ENCODE data around the gene CNTNAP4.

CNTNAP4 gene

GRCh38 chr16:76276745-76277438 lies at the start of gene CNTNAP4:
Gene CNTNAP4, plus strand, starts transcription at chr16:76277401. Its CDS starts 262 bp downstream, at chr16:76277663.
- no peak for DNase-seq (ENCODE audit: low read depth)

- DNase-seq (ENCODE audit: low read depth): no peak
Measured at GRCh38 chr16:76228546-76229146, 48.6 kb upstream of the CNTNAP4 start.

DNA sequence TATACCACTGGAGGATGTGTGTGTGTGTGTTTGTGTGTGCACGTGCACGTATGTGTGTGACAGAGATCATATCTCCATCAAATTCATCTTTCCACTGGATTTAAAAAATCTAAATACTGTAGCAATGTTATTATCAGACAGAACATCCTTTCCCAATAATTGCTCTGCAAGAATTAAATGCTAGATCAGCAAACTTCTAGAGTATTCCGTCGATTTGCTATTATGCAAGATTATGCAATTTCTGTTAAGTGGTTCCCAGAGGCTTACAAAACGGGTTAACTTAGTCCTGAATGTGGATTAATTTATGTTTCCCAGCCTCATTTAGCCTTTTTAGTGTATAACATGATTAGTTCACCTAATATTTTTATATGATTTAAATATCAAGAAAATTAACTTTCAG lies 44.5 kb upstream of the CNTNAP4 start:
- DNase-seq (ENCODE audit: low read depth): no peak

DNA sequence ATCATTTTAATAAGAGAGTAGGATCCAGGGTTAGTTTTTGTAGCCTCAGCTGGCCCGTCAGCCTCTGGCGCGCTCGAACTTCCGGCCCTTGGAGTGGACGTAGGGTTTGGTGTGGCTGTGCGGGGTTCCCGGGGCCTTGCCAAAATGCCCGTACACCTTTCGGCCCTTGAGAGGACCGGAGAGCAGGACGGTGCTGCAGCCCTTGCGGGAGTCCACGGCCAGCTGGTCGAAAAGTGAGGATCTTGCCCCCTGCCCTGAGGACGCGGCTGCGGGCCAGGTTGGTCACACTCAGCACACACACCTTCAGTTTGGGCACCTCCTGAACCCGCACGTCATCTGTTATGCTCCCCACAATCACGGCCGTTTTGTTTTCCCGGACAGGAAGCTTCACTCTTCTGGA lies 42.2 kb upstream of the CNTNAP4 start:
- DNase-seq (ENCODE audit: low read depth): no peak

DNA sequence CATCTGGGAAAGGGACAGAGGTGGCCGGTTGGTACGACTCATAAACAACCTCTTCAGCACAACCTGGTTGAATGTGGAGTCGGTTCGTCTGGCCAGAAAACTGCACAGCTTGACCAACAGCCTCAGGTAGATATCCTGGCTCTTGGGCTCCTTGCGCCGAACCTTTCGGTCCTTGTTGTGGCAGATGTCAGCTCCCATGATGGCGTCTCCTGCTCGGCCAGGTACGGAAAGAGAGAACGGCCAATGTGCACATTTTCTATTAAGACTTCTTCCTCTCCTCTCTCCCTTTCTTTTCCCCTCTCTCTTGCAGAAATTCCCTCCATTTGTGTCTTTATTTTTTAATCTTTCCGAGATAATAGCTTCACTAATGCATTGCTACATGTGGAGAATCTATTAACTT lies 41.8 kb upstream of the CNTNAP4 start:
- DNase-seq (ENCODE audit: low read depth): no peak

DNA sequence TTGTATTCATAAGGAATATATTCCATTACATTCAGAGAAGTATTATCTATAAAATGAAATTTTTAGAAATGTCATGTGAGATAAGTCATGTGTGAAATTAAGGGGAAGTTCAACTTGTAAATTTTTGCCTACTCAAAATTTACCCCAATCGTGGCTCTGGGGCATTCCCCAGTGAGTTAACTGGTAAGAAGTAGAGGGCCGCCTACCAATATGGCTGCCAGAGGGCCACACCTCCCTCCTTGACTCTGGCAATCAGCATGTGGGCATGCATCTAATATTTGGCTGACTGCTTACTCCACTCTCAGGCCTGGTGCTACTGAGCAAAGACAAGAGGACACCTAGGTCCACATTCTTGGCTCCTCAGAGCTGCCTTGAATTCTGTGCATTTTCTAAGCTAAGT lies 39.7 kb upstream of the CNTNAP4 start:
- no peak for DNase-seq (ENCODE audit: low read depth)

DNA sequence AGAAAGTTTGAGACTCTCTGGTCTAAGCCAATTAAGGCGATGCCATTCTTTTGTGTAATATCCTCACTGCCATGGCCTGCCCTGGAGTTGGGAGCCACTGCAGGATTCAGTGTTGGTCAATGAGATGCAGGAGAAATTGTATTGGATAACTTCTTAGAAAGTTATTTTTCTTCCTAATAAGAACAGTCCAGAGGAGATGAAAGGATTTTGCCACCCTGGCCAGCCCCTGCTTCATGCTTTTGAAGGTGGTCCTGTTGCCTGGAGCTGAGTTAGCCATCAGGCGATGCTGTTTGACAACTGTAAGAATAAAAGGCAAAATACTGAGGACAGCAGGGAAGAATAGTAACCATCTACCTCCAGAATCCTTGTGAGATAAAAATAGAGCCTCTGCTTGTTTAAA lies 35.4 kb upstream of the CNTNAP4 start:
- DNase-seq (ENCODE audit: low read depth): no peak

- no peak for DNase-seq (ENCODE audit: low read depth)
Measured at GRCh38 chr16:76243620-76244019, 33.6 kb upstream of the CNTNAP4 start.

DNA sequence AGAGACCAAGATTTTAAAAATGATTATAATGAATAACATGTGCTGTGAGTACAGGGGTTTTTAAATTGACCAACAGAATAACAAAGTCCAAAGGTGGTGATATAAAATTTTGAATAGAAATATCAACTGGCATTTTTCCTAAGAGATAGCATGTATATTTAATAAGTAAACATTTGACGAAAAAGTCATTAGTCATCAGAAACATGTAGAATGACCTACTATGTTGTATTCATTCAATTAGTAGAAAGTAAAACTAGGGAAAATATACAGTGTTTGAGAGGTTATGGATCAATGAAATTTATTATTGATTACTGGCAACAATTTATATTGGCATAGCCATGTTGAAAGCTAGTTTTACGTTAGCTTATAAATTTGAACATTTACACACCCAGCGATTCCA lies 30.6 kb upstream of the CNTNAP4 start:
- no peak for DNase-seq (ENCODE audit: low read depth)

- DNase-seq (ENCODE audit: low read depth): no peak
Measured at GRCh38 chr16:76265434-76266045, 11.7 kb upstream of the CNTNAP4 start.

- no peak for DNase-seq (ENCODE audit: low read depth)
Measured at GRCh38 chr16:76268824-76269223, 8.4 kb upstream of the CNTNAP4 start.

DNA sequence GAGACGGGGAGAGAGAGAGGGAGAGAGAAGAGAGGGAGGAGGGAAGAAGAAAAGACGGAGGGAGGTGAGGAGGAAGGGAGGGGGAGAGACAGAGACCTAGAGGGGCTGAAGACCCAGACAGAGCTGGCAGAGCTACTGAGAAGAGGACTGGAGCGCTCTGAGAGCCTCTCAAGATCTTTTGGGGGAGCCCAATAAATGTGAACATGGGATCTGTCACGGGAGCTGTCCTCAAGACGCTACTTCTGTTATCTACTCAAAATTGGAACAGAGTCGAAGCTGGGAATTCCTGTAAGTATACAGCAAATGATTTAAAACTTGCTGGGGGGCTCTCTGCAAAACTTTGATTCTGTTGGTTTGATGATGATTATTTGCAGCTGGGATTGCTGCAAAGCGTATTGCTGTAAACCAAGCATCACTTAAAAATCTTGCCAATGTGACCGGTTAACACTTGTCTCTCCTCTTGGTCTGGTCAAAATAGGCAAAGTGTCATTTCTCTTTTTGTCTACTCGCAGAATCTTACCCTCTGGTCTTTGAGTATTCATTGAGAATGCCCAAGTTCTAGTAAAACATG lies 344 bp downstream of the CNTNAP4 start:
- DNase-seq (ENCODE audit: low read depth): no peak

- no peak for DNase-seq (ENCODE audit: low read depth)
Measured at GRCh38 chr16:76278086-76278485, 885 bp downstream of the CNTNAP4 start.

- DNase-seq (ENCODE audit: low read depth): no peak
Measured at GRCh38 chr16:76278980-76279379, 1.8 kb downstream of the CNTNAP4 start.

- no peak for DNase-seq (ENCODE audit: low read depth)
Measured at GRCh38 chr16:76280421-76281215, 3.4 kb downstream of the CNTNAP4 start.

DNA sequence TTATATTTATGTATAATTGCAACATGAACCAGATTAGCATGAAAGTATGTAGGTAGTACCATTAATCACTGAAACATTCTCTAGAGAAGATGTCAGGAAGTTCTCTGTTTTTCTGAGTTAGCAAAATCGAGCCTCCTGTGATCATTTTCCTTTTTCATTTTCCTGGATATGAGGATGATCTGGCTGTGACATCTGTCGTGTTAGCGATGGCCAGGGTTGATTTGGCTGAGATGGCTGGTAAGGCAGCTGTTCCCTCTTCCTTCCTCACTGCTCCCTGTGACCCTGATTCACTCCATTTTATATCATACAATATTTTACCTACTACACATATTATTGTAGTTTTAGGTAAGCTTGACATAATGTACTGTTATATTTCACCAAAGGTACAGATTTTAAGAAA lies 10.3 kb downstream of the CNTNAP4 start:
- no peak for DNase-seq (ENCODE audit: low read depth)

- DNase-seq (ENCODE audit: low read depth): no peak
Measured at GRCh38 chr16:76292218-76292617, 15.0 kb downstream of the CNTNAP4 start.

GRCh38 chr16:76293980-76294379 lies 16.8 kb downstream of the CNTNAP4 start:
- no peak for DNase-seq (ENCODE audit: low read depth)

- no peak for DNase-seq (ENCODE audit: low read depth)
Measured at GRCh38 chr16:76294396-76295214, 17.4 kb downstream of the CNTNAP4 start.

DNA sequence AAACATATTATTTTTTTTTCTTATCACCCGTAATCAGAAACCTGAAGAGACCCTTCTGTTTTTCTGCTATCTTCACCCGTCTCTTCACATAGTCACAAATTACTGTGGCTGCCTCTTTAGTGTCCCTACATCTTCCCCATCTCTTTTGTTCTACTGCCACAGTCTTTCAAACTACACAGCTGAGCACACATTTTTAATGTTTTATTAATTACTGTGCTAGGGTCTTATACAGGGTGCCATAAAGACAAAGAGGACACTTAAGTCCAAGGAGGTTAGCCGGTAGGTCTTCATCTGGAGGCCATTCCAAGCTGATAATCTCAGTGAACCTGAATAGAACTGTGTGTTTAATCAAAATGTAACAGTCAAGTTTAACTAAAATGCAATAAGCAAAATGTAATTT lies 20.7 kb downstream of the CNTNAP4 start:
- no peak for DNase-seq (ENCODE audit: low read depth)

DNA sequence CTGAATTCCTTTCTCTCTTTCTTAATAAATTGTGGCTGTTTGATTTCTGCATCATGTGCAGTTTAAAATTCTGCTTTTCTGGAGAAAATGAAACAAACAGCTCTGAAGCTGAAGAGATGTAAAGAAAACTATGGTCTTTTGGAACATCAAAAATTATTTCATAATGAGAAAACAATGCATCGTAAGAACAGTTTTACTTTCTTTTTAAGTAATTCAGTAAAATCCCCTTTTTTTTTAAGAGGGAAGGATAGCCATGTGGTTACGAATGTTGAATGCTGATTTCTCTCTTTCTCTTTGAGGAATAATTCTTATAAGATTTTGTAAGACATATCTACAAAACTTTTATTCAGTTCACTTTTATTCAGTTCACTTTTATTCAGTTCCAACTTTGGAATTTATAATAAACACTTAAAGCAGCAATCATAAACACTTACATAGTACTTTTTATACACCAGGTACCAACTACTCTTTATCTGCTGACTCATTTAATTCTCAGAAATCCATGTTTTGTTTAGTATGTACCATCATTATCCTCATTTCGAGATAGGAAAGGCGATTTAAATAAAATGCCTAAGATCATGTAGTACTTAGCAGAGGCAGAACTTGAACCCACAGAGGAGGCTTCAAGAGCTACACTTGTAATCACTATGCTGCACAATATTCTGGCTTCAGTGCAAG lies 26.6 kb downstream of the CNTNAP4 start:
- no peak for DNase-seq (ENCODE audit: low read depth)

All from activated gamma-delta T cell treated with anti-CD3 and anti-CD28 coated beads, Interleukin-2, amount 50 U/mL, for 16 hours (primary cell).